Fibroblast of mammary gland (primary cell): ENCODE measurements around the gene SLC13A5.
"Not testable (repeated sequence)": the region's sequence is repeated elsewhere in the genome, so short reads cannot be mapped to it uniquely, and the experiment has no call there.

ENCODE experiments used
- DNase-seq: peaks from one replicate; pipeline ENCODE4 v3.0.0-alpha.2; 2010; ENCODE audit warnings: low read depth
- H3K4me3 ChIP-seq: 2 replicates; pipeline ENCODE4 v1.5.1; 2011; ENCODE audit warnings: low read depth, mild to moderate bottlenecking, low read length, moderate library complexity; ENCODE audit not compliant: control insufficient read depth
- TF ChIP-seq, protein P1 (sequence below): conservative IDR thresholded peaks from 2 replicates; pipeline ENCODE4 v1.5.1; 2011; ENCODE audit warnings: low read depth, low read length, inconsistent platforms; ENCODE audit not compliant: control insufficient read depth, insufficient read depth

SLC13A5 gene

DNA sequence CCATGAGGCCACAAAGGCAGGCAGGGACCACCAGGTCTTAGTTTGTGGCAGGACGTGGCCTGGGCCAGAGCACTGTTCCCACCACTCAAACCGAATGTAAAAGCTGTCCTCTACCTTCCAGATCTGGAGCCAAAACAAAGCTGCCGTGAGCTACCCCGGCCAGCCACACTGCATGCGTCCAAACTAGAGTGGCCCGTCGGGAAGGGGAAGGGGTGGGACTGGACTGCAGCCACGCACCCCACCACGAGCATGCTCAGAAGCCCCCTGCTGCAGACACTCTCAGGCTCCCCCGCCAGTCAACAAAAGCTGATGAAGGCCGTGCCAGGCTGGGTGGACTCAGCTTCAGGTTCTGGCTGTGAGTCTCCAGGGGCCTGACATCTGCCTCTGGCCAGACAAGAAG, 15.2 kb downstream of the SLC13A5 start:
- TF ChIP-seq, protein P1, sequence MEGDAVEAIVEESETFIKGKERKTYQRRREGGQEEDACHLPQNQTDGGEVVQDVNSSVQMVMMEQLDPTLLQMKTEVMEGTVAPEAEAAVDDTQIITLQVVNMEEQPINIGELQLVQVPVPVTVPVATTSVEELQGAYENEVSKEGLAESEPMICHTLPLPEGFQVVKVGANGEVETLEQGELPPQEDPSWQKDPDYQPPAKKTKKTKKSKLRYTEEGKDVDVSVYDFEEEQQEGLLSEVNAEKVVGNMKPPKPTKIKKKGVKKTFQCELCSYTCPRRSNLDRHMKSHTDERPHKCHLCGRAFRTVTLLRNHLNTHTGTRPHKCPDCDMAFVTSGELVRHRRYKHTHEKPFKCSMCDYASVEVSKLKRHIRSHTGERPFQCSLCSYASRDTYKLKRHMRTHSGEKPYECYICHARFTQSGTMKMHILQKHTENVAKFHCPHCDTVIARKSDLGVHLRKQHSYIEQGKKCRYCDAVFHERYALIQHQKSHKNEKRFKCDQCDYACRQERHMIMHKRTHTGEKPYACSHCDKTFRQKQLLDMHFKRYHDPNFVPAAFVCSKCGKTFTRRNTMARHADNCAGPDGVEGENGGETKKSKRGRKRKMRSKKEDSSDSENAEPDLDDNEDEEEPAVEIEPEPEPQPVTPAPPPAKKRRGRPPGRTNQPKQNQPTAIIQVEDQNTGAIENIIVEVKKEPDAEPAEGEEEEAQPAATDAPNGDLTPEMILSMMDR, result no peak

DNA sequence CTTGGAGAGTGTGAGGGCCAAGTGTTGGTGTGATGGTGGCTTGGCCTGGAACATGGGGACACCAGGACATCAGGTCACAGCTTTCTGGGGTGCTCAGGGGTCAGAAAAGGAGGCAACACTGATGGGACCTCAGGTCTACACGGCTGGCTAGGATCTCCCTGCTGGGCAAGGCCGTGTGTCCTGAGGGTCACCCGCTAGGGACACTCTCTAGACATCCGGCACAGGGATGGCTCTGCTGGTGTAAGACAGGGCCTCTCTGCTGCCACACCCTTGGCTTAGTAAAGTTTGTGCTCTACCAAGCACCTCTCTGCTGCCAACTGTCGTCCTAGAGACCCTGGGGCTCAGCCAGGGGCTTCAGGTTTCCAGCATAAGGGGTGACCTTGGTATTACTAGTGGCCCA, 16.3 kb downstream of the SLC13A5 start:
- TF ChIP-seq, protein P1, result no peak
- no peak overlapping the region for H3K4me3 ChIP-seq
- DNase-seq, result no peak

More for the DNA sequence above, 15.2 kb downstream of the SLC13A5 start:
- no peak for DNase-seq
- H3K4me3 ChIP-seq, result no peak overlapping the region

DNA sequence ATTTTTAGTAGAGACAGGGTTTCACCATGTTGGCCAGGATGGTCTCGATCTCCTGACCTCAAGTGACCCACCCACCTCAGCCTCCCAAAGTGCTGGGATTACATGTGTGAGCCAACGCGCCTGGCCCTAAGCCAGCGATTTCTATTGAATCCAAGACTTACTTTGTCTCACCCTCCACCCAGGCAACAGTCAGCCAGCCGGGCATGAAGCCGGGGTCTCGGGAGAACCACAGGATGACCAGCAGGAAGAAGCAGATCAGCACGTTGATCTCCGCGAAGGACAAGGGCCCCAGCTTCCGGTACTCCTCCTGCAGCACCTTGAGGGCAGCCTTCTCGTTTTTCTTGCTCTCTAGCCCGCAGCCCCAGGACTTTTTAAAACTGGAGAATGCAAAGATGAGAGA, 17.6 kb downstream of the SLC13A5 start:
- H3K4me3 ChIP-seq, result no peak overlapping the region
- TF ChIP-seq, protein P1, result no peak
- DNase-seq, result no peak

DNA sequence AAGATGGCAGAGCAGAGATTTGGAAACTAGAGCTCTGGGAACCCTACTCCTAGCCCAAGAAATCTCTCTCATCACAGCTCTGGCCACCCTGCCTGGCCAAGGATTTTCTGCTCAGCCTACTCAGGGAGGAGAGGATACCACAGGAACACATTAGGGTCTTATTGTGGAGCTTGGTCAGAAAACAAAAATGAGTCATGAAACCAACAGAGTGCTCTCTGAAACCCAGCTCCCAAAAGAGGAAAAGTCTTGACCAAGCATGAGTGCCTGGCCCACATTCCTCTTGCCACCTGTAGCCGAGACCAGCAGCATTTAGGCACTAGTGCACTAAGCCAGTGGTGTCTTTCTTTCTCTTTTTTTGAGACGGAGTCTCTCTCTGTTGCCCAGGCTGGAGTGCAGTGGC, 18.1 kb downstream of the SLC13A5 start:
- DNase-seq, result no peak
- TF ChIP-seq, protein P1, result no peak
- no peak overlapping the region for H3K4me3 ChIP-seq

DNA sequence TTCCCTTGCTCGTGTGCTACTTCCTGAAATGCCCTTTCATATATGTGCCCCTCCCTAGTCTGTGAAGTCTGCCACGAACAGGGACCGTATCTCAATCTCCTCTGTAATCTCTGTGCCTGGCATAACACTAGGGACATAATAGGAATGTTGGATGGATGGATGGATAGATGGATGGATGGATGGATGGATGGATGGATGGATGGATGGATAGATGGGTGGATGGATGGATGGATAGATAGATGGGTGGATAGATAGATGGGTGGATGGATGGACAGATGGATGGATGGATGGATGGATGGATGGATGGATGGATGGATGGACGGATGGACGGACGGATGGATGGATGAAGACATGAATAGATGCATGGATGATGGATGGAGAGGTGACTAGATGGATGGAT, 21.2 kb downstream of the SLC13A5 start:
- not testable (repeated sequence) for H3K4me3 ChIP-seq, DNase-seq

DNA sequence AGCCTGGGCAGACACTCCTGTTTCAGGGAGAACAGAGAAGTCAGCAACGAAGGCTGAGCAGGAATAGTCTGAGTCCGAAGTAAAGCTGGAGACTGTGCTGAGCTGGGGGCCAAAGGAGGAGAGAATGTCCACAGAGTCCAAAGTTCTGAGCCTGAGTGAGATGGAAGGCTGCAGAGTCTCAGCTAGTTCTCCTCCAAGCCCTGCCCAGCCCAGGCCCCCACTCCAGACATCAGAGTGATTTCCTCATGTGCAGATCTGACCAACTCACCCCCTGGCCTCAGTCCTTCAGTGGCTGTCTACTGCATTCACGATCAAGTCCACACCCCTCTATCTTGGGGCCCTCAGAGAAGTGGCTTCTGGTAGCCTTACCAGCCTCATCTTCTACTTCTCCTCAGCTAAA, 21.6 kb downstream of the SLC13A5 start:
- DNase-seq, result no peak
- TF ChIP-seq, protein P1, result no peak
- H3K4me3 ChIP-seq, result no peak overlapping the region

DNA sequence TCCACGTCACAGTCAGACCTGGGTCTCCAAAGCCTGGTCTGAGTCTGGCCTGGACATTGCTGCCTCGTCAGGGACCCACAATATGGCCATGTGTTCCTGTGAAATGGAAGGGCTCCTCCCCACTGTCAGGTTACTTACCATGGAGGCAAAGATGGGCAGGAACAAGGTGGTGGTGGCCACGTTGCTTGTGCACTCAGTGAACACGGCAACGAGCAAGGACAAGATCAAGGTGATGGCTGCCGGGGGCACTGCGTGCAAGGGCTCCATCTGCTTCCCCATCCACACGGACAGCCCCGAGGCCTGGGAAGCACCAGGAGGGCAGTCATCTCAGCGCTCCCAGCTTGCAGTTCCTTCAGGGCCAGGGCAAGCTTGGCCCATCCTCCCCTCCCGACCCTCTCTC, 22.5 kb downstream of the SLC13A5 start:
- no peak overlapping the region for H3K4me3 ChIP-seq
- DNase-seq, result no peak
- TF ChIP-seq, protein P1, result no peak
